OCI-LY7 (cell line): ENCODE results near the gene ZNF423.

Experiments
- EZH2phosphoT487 ChIP-seq: fragments of 200-600 bp; sonication (generic); IDR thresholded peaks from 2 replicates; pipeline ENCODE4 v1.6.1; 2018; ENCODE audit warnings: low read depth, borderline replicate concordance, mild to moderate bottlenecking, mixed run types, antibody characterized with exemption, low read length, moderate library complexity, mixed read lengths
- TF ChIP-seq, protein P1 (sequence below): fragments of 200-600 bp; sonication (generic); conservative IDR thresholded peaks from 2 replicates; pipeline ENCODE4 v1.5.1; 2014; ENCODE audit warnings: mild to moderate bottlenecking, antibody characterized with exemption, low read length, moderate library complexity, mixed read lengths

DNA sequence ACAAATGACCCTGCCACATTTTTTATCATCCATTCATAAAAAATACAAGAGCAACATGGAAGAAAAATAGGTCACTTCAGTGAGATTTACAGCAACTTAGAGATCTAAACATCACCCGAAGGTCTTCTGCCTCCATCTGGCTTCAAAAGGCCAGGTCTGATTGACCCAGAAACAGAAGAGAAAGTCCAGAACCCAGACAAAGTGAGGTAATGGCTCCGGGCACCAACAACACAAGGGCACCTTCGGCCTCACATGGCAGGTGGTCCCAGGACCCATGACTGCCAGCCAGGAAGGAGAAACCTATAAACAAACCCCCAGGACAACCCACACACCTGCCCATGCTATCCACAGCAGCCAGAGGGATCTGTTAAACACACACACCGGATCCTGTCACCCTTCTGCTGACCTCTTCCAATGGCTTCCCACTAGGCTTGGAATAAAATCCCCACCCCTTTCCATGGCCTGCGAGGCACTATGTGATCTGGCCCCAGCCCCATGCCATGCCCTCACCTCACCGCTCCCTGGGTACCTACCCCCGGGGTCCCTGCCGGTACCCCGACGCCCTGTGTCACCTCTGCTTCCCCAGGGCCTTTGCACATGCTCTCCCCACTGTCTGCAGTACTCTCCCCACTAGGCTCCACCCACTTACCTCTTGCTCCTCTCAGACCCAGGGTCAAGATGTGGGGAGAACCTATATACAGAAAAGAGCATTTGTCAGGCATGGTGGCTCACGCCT, 149.1 kb downstream of the ZNF423 start:
- TF ChIP-seq, protein P1, sequence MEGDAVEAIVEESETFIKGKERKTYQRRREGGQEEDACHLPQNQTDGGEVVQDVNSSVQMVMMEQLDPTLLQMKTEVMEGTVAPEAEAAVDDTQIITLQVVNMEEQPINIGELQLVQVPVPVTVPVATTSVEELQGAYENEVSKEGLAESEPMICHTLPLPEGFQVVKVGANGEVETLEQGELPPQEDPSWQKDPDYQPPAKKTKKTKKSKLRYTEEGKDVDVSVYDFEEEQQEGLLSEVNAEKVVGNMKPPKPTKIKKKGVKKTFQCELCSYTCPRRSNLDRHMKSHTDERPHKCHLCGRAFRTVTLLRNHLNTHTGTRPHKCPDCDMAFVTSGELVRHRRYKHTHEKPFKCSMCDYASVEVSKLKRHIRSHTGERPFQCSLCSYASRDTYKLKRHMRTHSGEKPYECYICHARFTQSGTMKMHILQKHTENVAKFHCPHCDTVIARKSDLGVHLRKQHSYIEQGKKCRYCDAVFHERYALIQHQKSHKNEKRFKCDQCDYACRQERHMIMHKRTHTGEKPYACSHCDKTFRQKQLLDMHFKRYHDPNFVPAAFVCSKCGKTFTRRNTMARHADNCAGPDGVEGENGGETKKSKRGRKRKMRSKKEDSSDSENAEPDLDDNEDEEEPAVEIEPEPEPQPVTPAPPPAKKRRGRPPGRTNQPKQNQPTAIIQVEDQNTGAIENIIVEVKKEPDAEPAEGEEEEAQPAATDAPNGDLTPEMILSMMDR, result no peak
- TF ChIP-seq EZH2phosphoT487, result no peak
